GM19468 (cell line): ENCODE measurements around the gene CCDC88B.
"Not testable (repeated sequence)": the region's sequence is repeated elsewhere in the genome, so short reads cannot be mapped to it uniquely, and the experiment has no call there.

Experiments used
- ATAC-seq: cut with Tn5 transposase; IDR thresholded peaks from one replicate; pipeline ENCODE4 v1.9.1; 2021; ENCODE audit warnings: mild to moderate bottlenecking, moderate library complexity, moderate number of reproducible peaks; ENCODE audit not compliant: unreplicated experiment; ENCODE audit errors: extremely low read depth

CCDC88B gene

DNA sequence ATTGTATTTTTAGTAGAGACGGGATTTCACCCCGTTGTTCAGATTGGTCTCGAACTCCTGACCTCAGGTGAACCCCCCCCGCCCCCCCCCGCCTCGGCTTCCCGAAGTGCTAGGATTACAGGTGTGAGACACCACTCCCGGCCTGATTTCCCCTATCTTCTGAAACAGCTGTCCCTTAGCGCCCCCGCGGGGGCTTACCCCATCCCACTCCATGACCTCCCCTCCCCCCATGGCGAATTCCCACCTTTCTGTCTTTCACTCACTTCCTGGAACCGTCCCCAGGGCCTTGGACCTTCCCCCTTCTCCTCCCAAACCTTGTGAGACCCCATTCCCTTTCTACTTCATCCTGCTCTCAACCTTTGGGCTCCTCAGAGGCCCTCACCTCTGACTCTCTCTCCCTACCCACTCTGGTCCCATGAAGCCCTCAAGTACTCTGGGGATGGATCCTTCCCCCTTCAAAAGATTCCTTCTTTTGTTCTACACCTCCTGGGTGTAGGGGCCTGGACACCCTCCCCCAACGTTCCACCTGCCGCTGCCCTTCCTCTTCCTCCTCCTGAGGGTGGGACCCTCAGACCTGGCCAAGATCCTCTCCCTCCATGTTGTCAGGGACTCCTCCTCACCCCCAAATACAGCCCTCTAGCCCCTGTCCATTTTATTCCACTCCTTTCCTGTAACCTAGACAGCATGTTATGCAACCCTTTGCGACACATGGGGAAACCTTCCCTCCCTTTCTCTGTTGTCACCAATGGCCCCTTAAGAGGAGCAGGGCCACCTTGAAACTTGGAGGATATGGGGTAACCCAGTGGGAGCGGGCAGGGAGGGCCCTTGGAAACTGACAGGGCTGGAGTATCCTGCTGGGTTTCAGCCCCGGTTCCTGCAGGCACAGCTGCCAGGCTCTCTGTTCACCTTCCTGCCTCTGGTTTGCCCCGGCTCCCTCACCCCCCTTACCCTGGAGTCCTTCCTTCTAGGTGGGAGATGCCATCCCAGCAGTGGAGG lies 20.9 kb upstream of the CCDC88B start:
- ATAC-seq = no peak

DNA sequence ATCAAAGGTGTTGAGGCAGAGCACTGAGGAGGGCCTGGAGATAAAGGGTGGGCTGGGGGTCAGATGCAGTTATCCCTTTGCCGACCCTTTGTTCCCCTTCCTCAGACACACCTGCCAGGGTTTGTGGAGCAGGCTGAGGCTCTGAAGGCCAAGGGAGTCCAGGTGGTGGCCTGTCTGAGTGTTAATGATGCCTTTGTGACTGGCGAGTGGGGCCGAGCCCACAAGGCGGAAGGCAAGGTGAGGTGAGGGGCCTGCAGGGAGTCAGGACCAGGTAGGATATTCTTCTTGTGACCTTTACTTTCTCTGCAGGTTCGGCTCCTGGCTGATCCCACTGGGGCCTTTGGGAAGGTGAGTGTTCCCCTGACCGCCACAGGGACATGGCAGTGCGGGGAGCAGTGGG lies 19.4 kb upstream of the CCDC88B start:
- no peak for ATAC-seq

- ATAC-seq = no peak
These were observed 19.0 kb upstream of the CCDC88B start for GRCh38 chr11:64321026-64321425.

- ATAC-seq = no peak
These were observed 18.5 kb upstream of the CCDC88B start for GRCh38 chr11:64321533-64321932.

DNA sequence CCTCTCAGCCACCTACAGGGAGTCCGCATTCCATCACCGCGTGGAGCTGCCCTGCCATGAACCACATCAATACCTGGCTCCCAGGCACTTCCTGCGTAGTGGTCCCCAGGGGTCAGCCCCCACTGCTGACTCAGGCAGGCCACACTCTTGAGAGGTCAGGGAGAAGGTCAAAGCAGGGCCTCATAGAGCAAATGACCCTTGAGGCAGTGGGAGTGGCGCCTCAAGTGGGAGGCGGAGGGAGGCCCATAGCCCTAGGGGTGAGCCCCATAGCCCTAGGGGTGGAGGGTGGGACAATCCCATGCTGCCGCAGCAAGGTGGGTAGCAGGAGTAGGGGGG lies 17.1 kb upstream of the CCDC88B start:
- ATAC-seq = no peak

- no peak for ATAC-seq
These were observed 16.6 kb upstream of the CCDC88B start for GRCh38 chr11:64323373-64323772.

- ATAC-seq = not testable (repeated sequence)
These were observed 16.0 kb upstream of the CCDC88B start for GRCh38 chr11:64323984-64324383.

DNA sequence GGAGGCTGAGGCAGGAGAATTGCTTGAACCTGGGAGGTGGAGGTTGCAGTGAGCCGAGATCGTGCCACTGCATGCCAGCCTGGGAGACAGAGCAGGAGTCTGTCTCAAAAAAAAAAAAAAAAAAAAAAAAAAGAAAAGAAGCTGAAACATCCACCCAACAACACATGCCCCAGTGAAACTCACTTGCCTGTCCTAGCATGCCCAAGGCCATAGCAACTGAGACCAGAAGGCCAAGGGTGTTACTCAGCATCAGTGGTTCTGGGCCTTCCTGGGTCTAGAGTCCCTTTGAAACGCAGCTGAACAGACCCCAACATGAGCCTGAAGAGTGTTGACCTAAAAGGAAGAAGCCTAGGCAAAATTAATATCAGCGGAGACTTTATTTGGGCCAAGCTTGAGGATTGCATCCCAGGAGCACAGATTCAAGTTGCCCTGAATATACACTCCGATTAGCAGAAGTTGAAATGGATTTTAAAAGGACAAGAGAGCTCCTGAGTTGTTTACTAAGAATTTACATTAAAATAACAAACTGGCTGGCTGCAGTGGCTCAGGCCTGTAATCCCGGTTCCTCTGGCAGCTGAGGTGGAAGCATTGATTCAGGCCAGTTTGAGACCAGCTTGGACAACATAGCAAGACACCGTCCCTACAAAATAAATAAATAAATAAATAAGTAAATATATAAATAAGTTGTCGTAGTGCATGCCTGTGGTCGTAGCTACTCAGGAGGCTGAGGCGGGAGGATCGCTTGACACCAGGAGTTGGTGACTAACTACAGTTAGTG lies 15.1 kb upstream of the CCDC88B start:
- ATAC-seq = no peak

DNA sequence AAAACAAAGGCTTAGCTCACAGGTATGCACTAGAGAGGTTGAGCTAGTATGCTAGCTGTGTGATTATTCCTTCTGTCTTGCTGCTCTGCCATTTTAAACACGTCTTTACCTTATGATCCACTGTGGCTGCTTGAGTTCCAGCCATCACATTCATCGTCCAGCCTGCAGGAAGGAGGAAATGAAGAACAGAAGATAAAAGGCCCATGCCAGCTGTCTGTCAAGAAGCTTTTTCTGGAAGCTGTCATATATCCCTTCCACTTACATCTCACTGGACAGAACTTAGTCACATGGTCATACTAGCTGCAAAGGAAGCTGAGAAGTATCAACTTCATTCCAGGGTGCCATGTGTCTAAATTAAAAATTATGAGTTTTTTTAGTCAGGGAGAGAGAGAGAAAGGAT lies 12.6 kb upstream of the CCDC88B start:
- ATAC-seq = no peak

DNA sequence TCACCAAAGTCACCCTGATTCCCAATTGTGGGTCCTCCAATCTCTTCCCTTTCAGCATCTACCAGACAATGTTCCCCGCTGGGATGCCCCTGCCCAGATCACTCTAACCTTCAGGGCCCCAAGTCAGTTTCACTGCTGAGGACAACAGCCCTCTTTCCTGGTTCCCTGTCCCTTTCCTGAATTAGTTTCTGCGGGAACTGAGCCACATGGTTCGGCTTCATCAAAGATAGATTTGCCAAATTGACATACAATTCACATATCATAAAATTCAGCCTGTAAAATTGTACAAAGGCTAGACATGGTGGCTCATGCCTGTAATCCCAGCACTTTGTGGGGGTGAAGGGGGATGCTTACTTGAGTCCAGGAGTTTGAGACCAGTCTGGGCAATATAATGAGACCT lies 12.0 kb upstream of the CCDC88B start:
- no peak for ATAC-seq

DNA sequence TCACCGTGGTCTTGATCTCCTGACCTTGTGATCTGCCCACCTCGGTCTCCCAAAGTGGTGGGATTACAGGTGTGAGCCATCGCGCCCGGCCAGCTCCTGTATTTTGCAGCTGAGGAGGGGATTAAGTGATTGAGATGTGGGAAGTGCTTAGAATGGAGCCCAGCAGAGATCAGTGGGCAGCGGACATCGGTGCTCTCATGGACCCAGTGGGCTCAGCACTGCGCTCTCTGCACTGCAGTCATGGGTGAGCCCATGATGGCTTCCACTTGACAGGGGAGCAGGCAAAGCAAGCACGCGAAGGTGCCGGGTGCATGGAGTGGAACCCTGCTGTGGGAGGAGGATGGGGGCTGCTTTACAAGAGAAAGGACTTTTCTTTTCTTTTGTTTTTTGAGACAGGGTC lies 9.1 kb upstream of the CCDC88B start:
- ATAC-seq = no peak

DNA sequence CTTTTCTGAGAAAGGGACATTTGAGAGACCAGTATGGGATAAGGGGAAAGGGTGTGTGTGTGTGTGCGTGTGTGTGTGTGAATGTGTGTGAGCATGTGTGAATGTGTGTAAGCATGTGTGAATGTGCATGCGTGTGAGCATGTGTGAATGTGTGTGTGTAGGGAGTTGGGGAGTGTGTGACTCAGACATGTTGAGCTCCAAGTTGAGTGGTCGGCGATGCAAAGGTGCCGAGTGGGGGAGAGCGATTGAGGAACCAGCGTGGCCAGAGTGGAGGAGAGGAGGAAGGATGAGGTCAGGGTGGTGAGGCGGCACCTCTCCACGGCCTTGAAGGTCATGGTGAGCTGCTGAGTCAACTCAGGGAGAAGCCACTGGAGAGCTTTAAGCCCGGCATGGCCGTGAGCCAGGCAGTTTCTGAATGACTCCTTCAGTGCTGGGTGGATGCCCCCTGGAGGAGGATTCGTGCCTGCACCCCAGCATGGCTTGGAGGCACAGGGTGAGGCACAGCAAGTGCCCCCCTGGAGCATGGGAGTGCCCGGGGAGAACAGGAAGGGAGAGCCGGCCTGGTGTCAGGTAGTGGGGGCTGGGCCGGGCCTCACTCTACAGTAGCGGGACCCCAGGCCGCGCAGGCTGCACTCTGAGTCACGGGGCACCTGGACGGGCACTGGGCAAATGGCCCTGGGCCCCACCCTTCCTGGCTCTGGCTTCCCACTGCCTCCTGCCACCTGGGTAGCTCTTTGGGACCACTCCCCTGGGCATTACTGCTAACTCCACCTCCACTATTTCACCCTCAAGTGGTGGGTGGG lies 8.2 kb upstream of the CCDC88B start:
- no peak for ATAC-seq

DNA sequence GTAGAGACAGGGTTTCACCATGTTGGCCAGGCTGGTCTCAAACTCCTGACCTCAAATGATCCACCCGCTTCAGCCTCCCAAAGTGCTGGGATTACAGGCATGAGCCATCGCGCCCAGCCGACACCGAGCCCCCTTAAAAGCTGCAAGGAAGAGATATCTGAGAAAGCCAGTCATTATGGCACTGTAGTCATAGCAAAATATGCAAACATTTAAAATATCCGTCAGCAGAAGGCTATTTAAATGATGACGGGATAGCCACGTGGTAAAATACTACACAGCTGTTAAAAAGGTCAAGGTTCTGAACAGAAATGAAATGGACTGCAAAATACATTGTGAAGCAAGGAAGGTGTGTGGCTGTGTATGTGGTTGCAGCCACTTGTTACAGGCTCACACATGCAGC lies 6.4 kb upstream of the CCDC88B start:
- ATAC-seq = no peak

DNA sequence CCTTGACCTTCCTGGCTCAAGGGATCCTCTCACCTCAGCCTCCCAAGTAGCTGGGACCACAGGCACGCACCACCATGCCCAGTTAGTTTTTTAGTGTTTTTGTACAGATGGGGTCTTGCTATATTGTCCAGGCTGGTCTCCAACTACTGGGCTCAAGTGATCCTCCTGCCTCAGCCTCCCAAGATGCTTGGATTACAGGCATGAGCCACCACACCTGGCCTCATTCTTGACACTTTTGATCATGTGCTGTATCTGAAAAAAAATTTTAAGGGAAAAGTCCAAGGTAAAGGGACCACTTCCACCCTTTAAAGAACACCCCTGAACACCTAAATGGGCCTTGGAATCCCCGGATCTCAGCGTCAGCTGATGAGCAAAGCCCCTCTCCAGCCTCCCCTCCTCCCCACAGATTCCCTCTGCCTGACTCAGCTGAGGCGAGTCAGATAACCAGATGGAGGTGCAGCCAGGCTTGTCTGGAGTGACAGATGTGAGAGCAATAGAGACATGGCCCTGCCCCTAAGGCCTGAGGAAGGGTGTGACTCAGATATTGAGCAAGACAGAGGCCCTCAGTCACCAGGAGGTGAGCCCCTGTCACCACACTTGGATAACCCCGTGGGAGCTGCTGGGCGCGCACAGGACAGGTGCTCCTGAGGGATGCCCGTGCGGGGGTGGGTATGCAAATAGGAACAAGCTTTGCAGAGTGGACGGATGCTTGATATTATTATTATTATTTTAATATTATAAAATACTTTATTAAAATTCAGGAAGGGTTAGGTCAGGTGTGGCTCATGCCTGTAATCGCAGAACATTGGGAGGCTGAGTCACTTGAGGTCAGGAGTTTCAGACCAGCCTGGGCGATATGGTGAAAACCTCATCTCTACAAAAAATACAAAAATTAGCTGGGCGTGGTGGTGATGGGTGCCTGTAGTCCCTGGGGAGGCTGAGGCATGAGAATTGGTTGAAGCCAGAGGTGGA lies 5.0 kb upstream of the CCDC88B start:
- ATAC-seq = peak; percentile 54

- ATAC-seq = no peak
These were observed 2.3 kb upstream of the CCDC88B start for GRCh38 chr11:64337538-64338249.

DNA sequence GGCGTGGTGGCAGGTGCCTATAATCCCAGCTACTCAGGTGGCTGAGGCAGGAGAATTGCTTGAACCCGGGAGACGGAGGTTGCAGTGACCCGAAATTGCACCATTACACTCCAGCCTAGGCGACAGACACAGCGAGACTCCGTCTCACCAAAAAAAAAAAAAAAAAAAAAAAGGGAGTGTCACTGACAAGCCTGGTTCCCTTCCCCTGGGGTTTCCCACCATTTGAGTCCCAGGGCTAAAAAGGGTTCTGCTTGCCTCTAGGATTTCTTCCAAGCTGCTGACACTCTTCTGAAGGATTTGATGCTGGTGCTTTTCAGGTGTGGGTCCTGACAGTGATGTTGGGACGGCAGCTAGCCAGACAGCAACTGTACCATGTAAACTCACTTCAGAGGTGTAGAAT lies 1.3 kb upstream of the CCDC88B start:
- ATAC-seq = no peak

DNA sequence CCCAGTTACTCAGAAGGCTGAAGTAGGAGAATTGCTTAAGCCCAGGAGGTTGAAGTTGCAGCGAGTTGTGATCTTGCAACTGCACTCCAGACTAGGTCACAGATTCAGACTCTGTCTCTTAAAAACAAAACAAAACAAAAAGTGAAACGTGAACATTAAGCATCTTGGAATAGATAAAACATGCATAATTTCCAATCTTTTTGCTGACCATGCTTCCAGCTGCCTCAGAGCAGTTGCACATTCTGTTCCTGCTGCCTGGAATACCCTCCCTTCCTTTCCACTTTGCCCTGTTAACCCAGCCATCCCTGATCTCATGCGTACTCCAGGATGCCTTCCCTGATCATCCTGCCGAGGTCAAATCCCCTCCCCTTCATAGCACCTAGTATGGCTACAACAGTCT lies 718 bp upstream of the CCDC88B start:
- no peak for ATAC-seq

- ATAC-seq = no peak
These were observed 799 bp downstream of the CCDC88B start for GRCh38 chr11:64340671-64341335.
